Measurements from ENCODE around the gene BCAR3. TPM values are rescaled to one million over a fixed set of nuclear protein-coding genes. Genes with fewer than 3 reads are reported as not detected.
"Not testable (repeated sequence)": the region's sequence is repeated elsewhere in the genome, so short reads cannot be mapped to it uniquely, and the experiment has no call there.

BCAR3 gene
- total RNA-seq, 2 donors from 2014 or later = 22.9 to 52.8 TPM

GRCh38 chr1:93651695-93652094 is 29.9 kb downstream of the BCAR3 start:
- 61% methylated on average over 8 of the region's 8 CpGs for WGBS
- Histone ChIP-seq H3K4me1 (replicated peaks) (no peaks in the 10 kb centered on the region), H3K4me3 (no peak overlapping the region), H3K27ac (peak overlapping the region; percentile 4 to 41), H3K27me3 (replicated peaks; ENCODE audit: insufficient read depth) (no peaks in the 10 kb centered on the region), H3K36me3 (no peaks in the 10 kb centered on the region), H3K9me3 (no peaks in the 10 kb centered on the region)
- DNase-seq (ENCODE audit: low spot score) = no peak
- TF ChIP-seq CTCF (IDR thresholded peaks at IDR 0.05) = no peak
- TF ChIP-seq POLR2A (IDR thresholded peaks at IDR 0.05) = no peak
- TF ChIP-seq POLR2AphosphoS5 (IDR thresholded peaks at IDR 0.05) = no peak
- intact Hi-C loops (cut with DNase I) = no loop called here

GRCh38 chr1:93650159-93650558 is 31.5 kb downstream of the BCAR3 start:
- H3K4me1 ChIP-seq (replicated peaks); intact Hi-C loops (cut with DNase I); H3K4me3 ChIP-seq; H3K9me3 ChIP-seq; DNase-seq (ENCODE audit: low spot score); H3K36me3 ChIP-seq; H3K27ac ChIP-seq; H3K27me3 ChIP-seq (replicated peaks; ENCODE audit: insufficient read depth): not testable (repeated sequence)
- WGBS = 98% methylated on average over 5 of the region's 5 CpGs

- TF ChIP-seq POLR2AphosphoS5 (IDR thresholded peaks at IDR 0.05) = no peak
- no peak for DNase-seq (ENCODE audit: low spot score)
- Histone ChIP-seq H3K9me3 (no peaks in the 10 kb centered on the region), H3K27ac (no peak overlapping the region), H3K36me3 (no peaks in the 10 kb centered on the region), H3K4me3 (no peak overlapping the region), H3K27me3 (replicated peaks; ENCODE audit: insufficient read depth) (no peaks in the 10 kb centered on the region), H3K4me1 (replicated peaks) (no peaks in the 10 kb centered on the region)
- intact Hi-C loops (cut with DNase I) = no loop called here
These were observed 32.4 kb downstream of the BCAR3 start for GRCh38 chr1:93649231-93649630.

GRCh38 chr1:93648656-93649055 is 33.0 kb downstream of the BCAR3 start:
- intact Hi-C loops (cut with DNase I) = no loop called here
- H3K27me3 ChIP-seq (replicated peaks; ENCODE audit: insufficient read depth) = no peaks in the 10 kb centered on the region
- no peak overlapping the region for H3K27ac ChIP-seq
- 97% methylated on average over 2 of the region's 2 CpGs for WGBS
- H3K9me3 ChIP-seq = no peaks in the 10 kb centered on the region
- DNase-seq (ENCODE audit: low spot score) = no peak
- TF ChIP-seq POLR2A (IDR thresholded peaks at IDR 0.05) (no peak), POLR2AphosphoS5 (IDR thresholded peaks at IDR 0.05) (no peak), CTCF (IDR thresholded peaks at IDR 0.05) (no peak)
- no peak overlapping the region for H3K4me3 ChIP-seq
- H3K36me3 ChIP-seq = no peaks in the 10 kb centered on the region
- no peaks in the 10 kb centered on the region for H3K4me1 ChIP-seq (replicated peaks)

- H3K4me3 ChIP-seq = no peak overlapping the region
- no peak for TF ChIP-seq CTCF (IDR thresholded peaks at IDR 0.05)
- no peak for TF ChIP-seq POLR2A (IDR thresholded peaks at IDR 0.05)
- no peak for TF ChIP-seq POLR2AphosphoS5 (IDR thresholded peaks at IDR 0.05)
- no peaks in the 10 kb centered on the region for H3K4me1 ChIP-seq (replicated peaks)
- no peak for DNase-seq (ENCODE audit: low spot score)
- WGBS = 88% methylated on average over 5 of the region's 5 CpGs
- no peaks in the 10 kb centered on the region for H3K27me3 ChIP-seq (replicated peaks; ENCODE audit: insufficient read depth)
- intact Hi-C loops (cut with DNase I) = no loop called here
- no peaks in the 10 kb centered on the region for H3K9me3 ChIP-seq
- H3K27ac ChIP-seq = no peak overlapping the region
- H3K36me3 ChIP-seq = no peaks in the 10 kb centered on the region
These were observed 40.1 kb downstream of the BCAR3 start for GRCh38 chr1:93641527-93641926.

GRCh38 chr1:93640656-93641440 is 40.8 kb downstream of the BCAR3 start:
- H3K4me1 ChIP-seq (replicated peaks) = no peaks in the 10 kb centered on the region
- no peaks in the 10 kb centered on the region for H3K36me3 ChIP-seq
- H3K9me3 ChIP-seq = no peaks in the 10 kb centered on the region
- no peaks in the 10 kb centered on the region for H3K27me3 ChIP-seq (replicated peaks; ENCODE audit: insufficient read depth)
- 95% methylated on average over 8 of the region's 8 CpGs for WGBS
- DNase-seq (ENCODE audit: low spot score) = no peak
- H3K27ac ChIP-seq = no peak overlapping the region
- H3K4me3 ChIP-seq = no peak overlapping the region
- intact Hi-C loops (cut with DNase I) = no loop called here
- TF ChIP-seq POLR2AphosphoS5 (IDR thresholded peaks at IDR 0.05) (no peak), POLR2A (IDR thresholded peaks at IDR 0.05) (no peak), CTCF (IDR thresholded peaks at IDR 0.05) (no peak)

All from prostate gland (tissue), 2 donors.